Muscle of back (tissue), 13 donors: Measurements from ENCODE around the gene MRPL40. TPM values are rescaled to one million over a fixed set of nuclear protein-coding genes. Genes with fewer than 3 reads are reported as not detected.

Experiments
- DNase-seq, 3 donors: peaks; one replicate each; pipeline versions ENCODE4 v3.0.0 to v3.0.0-alpha.2; 2013
- long read RNA-seq, 9 donors: transcript quantifications; one replicate each; lab custom pipeline, GENCODE V29; 2026
- polyA plus RNA-seq, 10 donors: library from polyadenylated mRNA; unstranded; fragments of 120-200 nt; gene quantifications; one replicate each; pipeline ENCODE4 v1.2.1, GENCODE V29; 2013; ENCODE audit not compliant: insufficient read length in 10 of 10

The MRPL40 gene
- 10 to 100 TPM; 28.0 to 36.7 (median 32.4) TPM for polyA plus RNA-seq
- long read RNA-seq, donor 1, transcript MRPL40-201 (4 exons, 1,387 nt): major isoform, 27 of 29 reads
- long read RNA-seq, donor 1, partial matches to known transcripts: 0 of 29 reads
- long read RNA-seq, donor 1, other reads (novel, unspliced or antisense): 0 of 29 reads
- long read RNA-seq, donor 2, transcript MRPL40-201 (4 exons, 1,387 nt): major isoform, 35 of 39 reads
- long read RNA-seq, donor 2, partial matches to known transcripts: 0 of 39 reads
- long read RNA-seq, donor 2, other reads (novel, unspliced or antisense): 0 of 39 reads
- long read RNA-seq, donor 3: 0 reads
- long read RNA-seq, donor 4, transcript MRPL40-201 (4 exons, 1,387 nt): major isoform, 26 of 26 reads
- long read RNA-seq, donor 4, partial matches to known transcripts: 0 of 26 reads
- long read RNA-seq, donor 4, other reads (novel, unspliced or antisense): 0 of 26 reads
- long read RNA-seq, donor 5, transcript MRPL40-201 (4 exons, 1,387 nt): major isoform, 38 of 40 reads
- long read RNA-seq, donor 5, partial matches to known transcripts: 0 of 40 reads
- long read RNA-seq, donor 5, other reads (novel, unspliced or antisense): 0 of 40 reads
- long read RNA-seq, donor 6, transcript MRPL40-201 (4 exons, 1,387 nt): major isoform, 35 of 38 reads
- long read RNA-seq, donor 6, partial matches to known transcripts: 0 of 38 reads
- long read RNA-seq, donor 6, other reads (novel, unspliced or antisense): 0 of 38 reads
- long read RNA-seq, donor 7, transcript MRPL40-201 (4 exons, 1,387 nt): major isoform, 21 of 22 reads
- long read RNA-seq, donor 7, partial matches to known transcripts: 0 of 22 reads
- long read RNA-seq, donor 7, other reads (novel, unspliced or antisense): 0 of 22 reads
- long read RNA-seq, donor 8, transcript MRPL40-201 (4 exons, 1,387 nt): major isoform, 18 of 22 reads
- long read RNA-seq, donor 8, partial matches to known transcripts: 0 of 22 reads
- long read RNA-seq, donor 8, other reads (novel, unspliced or antisense): 0 of 22 reads
- long read RNA-seq, donor 9, partial matches to known transcripts: 0 of 2 reads
- long read RNA-seq, donor 9, other reads (novel, unspliced or antisense): 0 of 2 reads

GRCh38 chr22:19432133-19432851, at the start of gene MRPL40:
Gene MRPL40, plus strand, starts transcription at chr22:19432545. Its CDS starts 10 bp downstream, at chr22:19432555.
- DNase-seq: peak; percentile 94 to 98 (median 96)

GRCh38 chr22:19383292-19383691, 49.1 kb upstream of the MRPL40 start:
- no peak for DNase-seq

- DNase-seq: no peak
These were observed 47.0 kb upstream of the MRPL40 start for GRCh38 chr22:19385221-19385906.

- no peak for DNase-seq
These were observed 46.1 kb upstream of the MRPL40 start for GRCh38 chr22:19386248-19386647.

DNA sequence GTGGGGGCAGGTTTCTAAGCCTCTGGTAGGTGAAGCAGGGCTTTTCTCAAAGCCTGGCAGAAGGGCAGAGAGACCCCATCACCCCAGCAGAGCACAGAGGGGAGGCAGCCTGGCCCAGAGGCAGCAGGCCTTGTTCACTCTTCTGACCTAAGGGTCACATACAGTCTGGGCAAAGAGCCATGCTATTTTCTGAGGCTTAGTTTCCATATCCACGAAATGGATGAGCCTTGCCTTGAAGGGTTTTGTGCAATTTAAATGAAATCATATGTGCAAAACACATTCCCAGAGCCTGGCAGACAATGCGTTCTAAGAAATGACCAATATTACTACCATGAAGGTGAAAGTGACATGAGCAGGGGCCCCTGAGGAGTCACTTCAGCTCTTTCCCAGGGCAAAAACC, 45.3 kb upstream of the MRPL40 start:
- no peak for DNase-seq

DNA sequence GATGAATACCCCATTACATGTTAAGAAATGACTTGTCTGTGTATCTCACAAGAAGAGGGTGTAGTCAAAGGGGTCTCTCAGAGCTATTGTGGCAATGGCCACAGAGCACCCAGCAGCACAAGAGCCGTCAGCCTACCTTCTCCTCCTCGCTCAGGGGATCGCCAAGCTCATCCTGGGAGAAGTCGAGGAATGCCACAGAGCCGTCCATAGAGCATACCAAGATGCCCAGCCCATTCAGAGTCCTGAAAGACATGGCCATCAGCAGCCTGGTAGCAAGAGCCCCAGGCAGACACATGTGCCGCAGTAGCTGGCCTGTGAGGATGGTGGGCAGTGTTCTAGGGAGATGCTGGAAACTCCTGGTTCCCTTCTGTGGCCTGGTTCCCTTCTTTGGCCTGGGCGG, 44.8 kb upstream of the MRPL40 start:
- no peak for DNase-seq

DNA sequence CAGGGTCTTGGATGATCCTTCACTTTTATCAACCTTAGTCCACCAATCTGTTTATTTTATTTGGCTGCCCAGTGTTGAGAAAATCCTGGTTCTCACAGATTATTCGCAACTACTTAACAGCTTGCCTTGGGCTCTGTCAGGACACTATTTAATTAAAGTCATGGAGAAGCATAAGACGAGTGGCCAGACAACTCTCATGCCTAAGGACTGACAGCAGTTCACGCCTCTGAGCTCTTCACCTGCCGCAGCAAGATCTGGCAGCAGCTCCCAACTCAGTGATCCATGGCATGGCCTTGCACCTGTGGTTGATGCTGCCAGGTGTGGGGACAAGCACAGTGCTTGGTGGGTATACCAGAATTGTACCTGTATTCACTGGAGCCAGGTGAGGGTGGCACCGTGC, 38.6 kb upstream of the MRPL40 start:
- no peak for DNase-seq

DNA sequence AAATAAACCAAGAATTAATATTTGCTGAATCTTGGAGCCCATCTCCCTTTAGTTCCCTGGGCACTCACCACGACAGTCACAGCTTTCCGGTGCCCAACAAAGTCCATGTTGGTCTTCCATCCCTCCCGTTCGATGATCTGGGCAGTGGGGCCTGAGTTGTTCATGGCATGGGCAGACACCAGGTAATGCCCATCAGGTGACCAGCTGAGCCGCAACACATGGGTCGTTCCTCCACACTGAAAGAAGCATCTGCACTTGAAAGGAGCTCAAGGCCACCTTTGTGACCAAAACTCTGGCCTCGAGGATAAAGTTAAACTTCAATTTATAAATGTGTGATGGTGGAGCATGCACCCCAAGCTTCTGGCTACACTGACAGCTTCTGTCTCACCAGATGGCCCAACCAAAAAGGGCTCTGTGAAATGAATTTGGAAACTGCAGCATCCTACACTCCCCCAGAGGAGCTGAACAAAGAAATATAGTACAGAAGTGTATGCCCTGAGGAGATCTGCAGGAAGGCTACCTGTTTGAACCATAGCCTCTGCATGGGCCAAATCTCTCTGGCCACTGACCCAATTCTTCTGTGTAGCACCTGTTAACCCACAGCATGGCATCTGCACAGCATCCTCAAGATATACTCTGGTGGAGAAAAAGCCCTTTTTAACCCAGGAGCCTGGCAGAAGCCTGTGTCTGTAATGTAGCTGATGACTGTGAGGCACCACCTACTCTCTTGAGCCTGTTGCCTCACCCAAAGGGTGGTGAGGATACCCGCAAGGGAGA, 37.9 kb upstream of the MRPL40 start:
- DNase-seq: no peak

DNA sequence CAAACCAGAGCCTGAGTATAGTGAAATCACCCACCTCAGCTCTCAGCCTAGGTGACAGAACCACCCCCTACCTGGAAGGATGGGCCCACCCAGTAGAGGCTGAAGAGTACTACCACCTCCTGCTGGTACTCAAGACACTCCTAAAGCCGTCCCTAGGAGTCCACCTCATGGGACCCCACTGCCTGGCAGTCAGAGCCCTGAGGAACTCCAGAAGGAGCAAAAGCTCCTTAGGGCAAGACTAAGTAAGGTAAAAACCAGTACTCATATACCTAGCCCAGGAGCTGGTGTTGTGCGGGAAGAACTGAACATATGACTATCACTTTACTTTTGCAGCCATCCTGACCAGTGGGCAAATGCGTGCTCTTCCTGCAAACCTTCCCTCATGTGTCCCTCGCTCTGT, 37.1 kb upstream of the MRPL40 start:
- DNase-seq: no peak

- DNase-seq: no peak
These were observed 35.8 kb upstream of the MRPL40 start for GRCh38 chr22:19396561-19396933.

- no peak for DNase-seq
These were observed 35.2 kb upstream of the MRPL40 start for GRCh38 chr22:19396934-19397733.

GRCh38 chr22:19397734-19398104, 34.6 kb upstream of the MRPL40 start:
- no peak for DNase-seq

DNA sequence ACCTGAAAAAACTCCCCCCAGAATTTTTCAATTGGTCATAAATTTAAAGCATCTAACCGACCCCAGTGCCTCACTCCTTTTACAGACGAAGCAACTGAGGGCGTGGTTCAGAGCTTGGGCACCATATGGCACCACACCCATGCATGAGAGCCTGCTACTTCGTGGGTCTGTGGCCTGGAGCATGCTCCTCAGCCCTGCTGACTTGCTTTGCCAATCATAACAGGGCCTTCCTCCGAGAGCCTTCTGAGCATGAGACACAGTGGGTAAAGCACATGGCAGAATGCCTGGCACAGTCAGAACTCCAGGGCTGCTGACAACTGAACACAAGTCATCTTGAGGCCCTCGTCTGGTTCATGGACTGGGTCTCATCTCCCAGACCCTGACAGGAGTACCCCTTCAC, 34.1 kb upstream of the MRPL40 start:
- no peak for DNase-seq

- no peak for DNase-seq
These were observed 33.7 kb upstream of the MRPL40 start for GRCh38 chr22:19398652-19399051.

GRCh38 chr22:19400881-19401280, 31.5 kb upstream of the MRPL40 start:
- no peak for DNase-seq

DNA sequence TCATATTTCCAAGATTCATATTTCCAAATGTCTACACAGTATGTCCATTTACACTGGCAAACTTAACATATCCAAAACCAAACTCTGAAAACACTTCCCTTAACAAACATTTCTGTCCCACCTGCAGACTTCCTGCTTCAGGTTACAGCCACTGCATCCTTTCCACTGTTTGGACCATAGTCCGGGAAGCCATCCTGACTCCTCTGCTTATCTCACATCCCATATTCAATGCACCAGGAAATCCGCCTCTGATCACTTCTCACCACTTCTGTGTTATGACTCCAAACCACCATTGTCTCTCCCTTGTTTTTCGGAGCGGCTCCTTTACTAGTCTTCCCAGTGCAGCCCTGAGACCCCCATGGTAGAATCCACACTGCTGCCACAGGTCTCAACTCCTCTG, 30.9 kb upstream of the MRPL40 start:
- no peak for DNase-seq

DNA sequence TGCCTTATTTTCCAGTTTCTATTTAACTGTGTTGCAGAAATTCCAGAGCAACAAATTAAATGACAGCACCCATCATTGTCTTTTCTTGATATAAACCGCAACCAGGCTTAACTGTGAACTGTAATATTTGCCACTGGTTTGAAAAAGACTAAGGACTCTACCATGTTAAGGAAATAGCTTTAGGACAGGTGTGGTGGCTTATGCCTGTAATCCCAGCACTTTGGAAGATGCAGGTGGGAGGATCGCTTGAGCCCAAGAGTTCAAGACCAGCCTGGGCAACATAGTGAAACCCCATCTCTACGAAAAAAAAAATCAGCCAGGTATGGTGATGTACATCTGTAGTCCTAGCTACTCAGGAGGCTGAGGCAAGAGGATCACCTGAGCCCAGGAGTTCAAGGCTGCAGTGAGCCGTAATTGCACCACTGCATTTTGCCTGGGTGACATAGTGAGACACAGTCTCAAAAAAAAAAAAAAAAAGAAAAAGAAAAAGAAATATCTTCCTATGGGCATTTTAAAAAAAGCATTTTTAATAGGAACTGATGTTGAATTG, 29.6 kb upstream of the MRPL40 start:
- no peak for DNase-seq

GRCh38 chr22:19404676-19405075, 27.7 kb upstream of the MRPL40 start:
- no peak for DNase-seq

DNA sequence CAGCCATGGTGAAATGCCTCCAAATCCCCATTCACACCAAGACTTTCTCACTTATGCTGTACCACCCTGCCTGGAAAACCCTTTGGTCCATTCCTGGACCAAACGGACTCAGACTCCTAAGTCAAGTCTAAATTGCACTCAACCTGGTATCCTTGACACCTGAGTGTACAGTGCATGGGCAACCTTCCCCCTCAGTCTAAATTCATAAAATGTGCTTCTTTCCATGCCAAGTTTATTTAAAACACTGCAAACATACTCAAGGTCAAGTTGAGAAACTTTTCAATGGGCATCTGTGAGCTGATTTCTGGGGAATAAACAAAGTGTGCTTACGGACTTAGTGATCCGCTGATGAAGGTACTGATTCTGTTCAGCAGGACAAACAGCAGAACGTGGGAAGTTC, 27.2 kb upstream of the MRPL40 start:
- DNase-seq: no peak
